GM12878 (cell line): ENCODE results near the gene MAP6D1. TPM values are rescaled to one million over a fixed set of nuclear protein-coding genes. Genes with fewer than 3 reads are reported as not detected.

Experiments
- ATAC-seq: fragments of 200-7000 bp; cut with Tn5 transposase; 3 replicates; pipeline ENCODE4 v1.9.1; 2020; ENCODE audit warnings: mild to moderate bottlenecking, moderate library complexity
- BruUV-seq: library from RNA; stranded (reverse); fragments of 400-500 nt; replicated peaks from 2 replicates; lab custom pipeline; 2021; lab: Mats Ljungman, UMichigan
- CTCF ChIA-PET: fragments of 300-600 bp; sonication (Branson Sonifier 250); formaldehyde crosslinking; extraction: SDS; loops from one replicate; lab custom pipeline; 2021; ENCODE audit warnings: inconsistent platforms; lab: Yijun Ruan, JAX
- POLR2A ChIA-PET: fragments of 350-600 bp; formaldehyde crosslinking; extraction: SDS; loops from one replicate; lab custom pipeline; 2021; ENCODE audit warnings: inconsistent platforms; lab: Charles Lee
- RAD21 ChIA-PET: fragments of 300-600 bp; sonication (Branson Sonifier 250); formaldehyde crosslinking; loops from one replicate; lab custom pipeline; 2023; ENCODE audit warnings: antibody characterized with exemption; ENCODE audit not compliant: unreplicated experiment; lab: Charles Lee
- SMC1A ChIA-PET: fragments of 300-600 bp; sonication (Branson Sonifier 250); formaldehyde crosslinking; loops from one replicate; lab custom pipeline; 2023; ENCODE audit not compliant: unreplicated experiment, uncharacterized antibody; lab: Charles Lee
- DNase-seq: peaks from one replicate; pipeline ENCODE4 v3.0.0-alpha.2; 2011; ENCODE audit warnings: low read depth, low spot score
- FAIRE-seq: peaks from 3 replicates; lab custom pipeline; 2011; peaks lifted over from hg19 to GRCh38; lab: Jason Lieb, UNC
- H2AFZ ChIP-seq: 2 replicates; pipeline ENCODE4 v1.6.0; 2011; ENCODE audit warnings: low read depth, low read length, control low read depth; ENCODE audit not compliant: control insufficient read depth
- H3K27ac ChIP-seq: 2 replicates; pipeline ENCODE4 v1.5.1; 2011; ENCODE audit warnings: control low read depth; ENCODE audit not compliant: control insufficient read depth, insufficient read depth
- H3K27me3 ChIP-seq, 2 experiments: replicated peaks in 1 of 2; 2 replicates each; pipeline versions ENCODE4 v1.6.0 to v1.6.1; 2011; ENCODE audit warnings: low read length in 1 of 2; ENCODE audit not compliant: control insufficient read depth in 2 of 2, insufficient read depth in 2 of 2
- H3K36me3 ChIP-seq, 2 experiments: 2 replicates each; pipeline ENCODE4 v1.5.1; 2011; ENCODE audit warnings: low read length in 1 of 2; ENCODE audit not compliant: control insufficient read depth in 2 of 2, insufficient read depth in 2 of 2
- H3K4me1 ChIP-seq: 2 replicates; pipeline ENCODE4 v1.6.1; 2011; ENCODE audit warnings: mild to moderate bottlenecking, low read length, moderate library complexity, mixed read lengths; ENCODE audit not compliant: control insufficient read depth, insufficient read depth
- H3K4me2 ChIP-seq: 2 replicates; pipeline ENCODE4 v1.6.0; 2011; ENCODE audit warnings: control low read depth; ENCODE audit not compliant: control insufficient read depth, insufficient read depth
- H3K4me3 ChIP-seq: fragments of 200-600 bp; sonication (generic); 2 replicates; pipeline ENCODE4 v1.5.1; 2016
- H3K79me2 ChIP-seq: 2 replicates; pipeline ENCODE4 v1.6.0; 2011; ENCODE audit warnings: low read length; ENCODE audit not compliant: control insufficient read depth, insufficient read depth
- H3K9ac ChIP-seq: 2 replicates; pipeline ENCODE4 v1.8.0; 2011; ENCODE audit warnings: low read length, control low read depth, mixed read lengths; ENCODE audit not compliant: control insufficient read depth, insufficient read depth
- H3K9me3 ChIP-seq: replicated peaks from 3 replicates; pipeline ENCODE4 v1.5.1; 2011; ENCODE audit warnings: mild to moderate bottlenecking, low read length; ENCODE audit not compliant: control insufficient read depth, insufficient read depth
- H4K20me1 ChIP-seq: 2 replicates; pipeline ENCODE4 v1.6.0; 2011; ENCODE audit not compliant: control insufficient read depth, insufficient read depth
- ATF7 ChIP-seq: fragments of 450-650 bp; IDR thresholded peaks from 2 replicates; pipeline ENCODE4 v1.6.1; 2016; ENCODE audit warnings: low read depth, mild to moderate bottlenecking
- FOXK2 ChIP-seq: fragments of 450-650 bp; IDR thresholded peaks from 2 replicates; pipeline ENCODE4 v1.6.1; 2017; ENCODE audit warnings: mild to moderate bottlenecking, moderate library complexity
- GATAD2B ChIP-seq: fragments of 450-650 bp; conservative IDR thresholded peaks from 2 replicates; pipeline ENCODE4 v1.6.1; 2017; ENCODE audit warnings: low read depth, mild to moderate bottlenecking, moderate library complexity
- JUNB ChIP-seq: IDR thresholded peaks from 2 replicates; pipeline ENCODE4 v1.6.1; 2016; ENCODE audit warnings: antibody characterized with exemption, mild to moderate bottlenecking
- KAT2A ChIP-seq: conservative IDR thresholded peaks from 2 replicates; pipeline ENCODE4 v1.6.1; 2011; ENCODE audit warnings: low read depth, low read length; ENCODE audit not compliant: control insufficient read depth
- MTA2 ChIP-seq: fragments of 450-650 bp; IDR thresholded peaks from 2 replicates; pipeline ENCODE4 v1.6.1; 2016; ENCODE audit warnings: low read depth, mild to moderate bottlenecking, moderate library complexity
- NR2F1 ChIP-seq: fragments of 450-650 bp; conservative IDR thresholded peaks from 2 replicates; pipeline ENCODE4 v1.6.1; 2017; ENCODE audit warnings: mild to moderate bottlenecking
- RCOR1 ChIP-seq: conservative IDR thresholded peaks from 2 replicates; pipeline ENCODE4 v1.6.1; 2012; ENCODE audit warnings: low read depth, low read length, improper control_type of control experiment
- SMAD5 ChIP-seq: IDR thresholded peaks from 2 replicates; pipeline ENCODE4 v1.6.1; 2016; ENCODE audit warnings: antibody characterized with exemption, low read depth
- SUZ12 ChIP-seq: fragments of 200-600 bp; sonication (generic); IDR thresholded peaks from one replicate; pipeline ENCODE4 v1.6.1; 2018; ENCODE audit warnings: antibody characterized with exemption, mild to moderate bottlenecking; ENCODE audit not compliant: unreplicated experiment
- YY1 ChIP-seq: IDR thresholded peaks from 2 replicates; pipeline ENCODE4 v1.6.1; 2011; ENCODE audit warnings: low read depth, mild to moderate bottlenecking, low read length
- ZBTB40 ChIP-seq: fragments of 450-650 bp; IDR thresholded peaks from 2 replicates; pipeline ENCODE4 v1.6.1; 2016; ENCODE audit warnings: mild to moderate bottlenecking, moderate library complexity, borderline replicate concordance
- ZNF274 ChIP-seq: IDR thresholded peaks from one replicate; pipeline ENCODE4 v1.8.0; 2011; ENCODE audit not compliant: insufficient read length, insufficient read depth
- ZNF687 ChIP-seq: fragments of 450-650 bp; IDR thresholded peaks from 2 replicates; pipeline ENCODE4 v1.6.1; 2017; ENCODE audit warnings: mild to moderate bottlenecking, moderate library complexity
- WGBS: methylation state at CpG from one replicate; pipeline ENCODE4 v1.1.6; 2016; ENCODE audit warnings: low lambda C conversion rate; ENCODE audit not compliant: insufficient replicate concordance, insufficient coverage; ENCODE audit errors: missing lambda C conversion rate; 5-methylcytosine and 5-hydroxymethylcytosine counted together
- in situ Hi-C: fragments of 300-500 bp; cut with MboI; formaldehyde crosslinking; loops from 9 replicates; pipeline ENCODE4 v1.14.3; 2018; ENCODE audit warnings: mixed read lengths
- intact Hi-C: fragments of 100-400 bp; cut with micrococcal nuclease; formaldehyde crosslinking; loops from one replicate; pipeline ENCODE4 v1.14.2; 2022; ENCODE audit not compliant: unreplicated experiment
- polyA plus RNA-seq, 11 experiments: library from polyadenylated mRNA; depleted of rRNA in 4 of 11; unstranded in 6 of 11; stranded (reverse) in 5 of 11; fragments of >200 nt; fragmentation: Nextera tagmentation in 4 of 11; fragmentation: Illumina TruSeq in 1 of 11; extraction: Ambion mirVana in 4 of 11; extraction: Trizol in 1 of 11; gene quantifications; 1 replicate in 1 of 11; 2 replicates in 10 of 11; pipeline versions ENCODE4 v1.2.1 to v1.2.3, GENCODE V29; 2011 to 2016; ENCODE audit warnings: inconsistent platforms in 2 of 11, missing spikeins in 2 of 11, low read depth in 1 of 11
- total RNA-seq, 4 experiments: library from RNA; depleted of rRNA in 3 of 4; stranded (reverse); fragments of >200 nt in 3 of 4; fragmentation: Illumina TruSeq in 1 of 4; extraction: Trizol in 1 of 4; gene quantifications; 2 replicates each; pipeline versions ENCODE4 v1.2.1 to v1.2.3, GENCODE V29; 2013 to 2021
- TF ChIP-seq, protein P1 (sequence below): IDR thresholded peaks from 2 replicates; pipeline ENCODE4 v1.6.1; 2012; ENCODE audit warnings: low read depth, low read length, improper control_type of control experiment
- TF ChIP-seq, protein P2 (sequence below): IDR thresholded peaks from 2 replicates; pipeline ENCODE4 v1.6.1; 2012; ENCODE audit warnings: low read depth, low read length, improper control_type of control experiment

Gene MAP6D1
- total and polyA plus RNA-seq, 10 of the 15 experiments (the other 5 are each of a cell fraction or from before 2014, with no cell fraction given): 0.50 to 2.2 (median 1.2) TPM; not detected in 3

- TF ChIP-seq ZNF687 (no peak), GATAD2B (no peak), NR2F1 (no peak), JUNB (no peak), YY1 (no peak), KAT2A (no peak), ZNF274 (no peak), RCOR1 (no peak)
- TF ChIP-seq, protein P1, sequence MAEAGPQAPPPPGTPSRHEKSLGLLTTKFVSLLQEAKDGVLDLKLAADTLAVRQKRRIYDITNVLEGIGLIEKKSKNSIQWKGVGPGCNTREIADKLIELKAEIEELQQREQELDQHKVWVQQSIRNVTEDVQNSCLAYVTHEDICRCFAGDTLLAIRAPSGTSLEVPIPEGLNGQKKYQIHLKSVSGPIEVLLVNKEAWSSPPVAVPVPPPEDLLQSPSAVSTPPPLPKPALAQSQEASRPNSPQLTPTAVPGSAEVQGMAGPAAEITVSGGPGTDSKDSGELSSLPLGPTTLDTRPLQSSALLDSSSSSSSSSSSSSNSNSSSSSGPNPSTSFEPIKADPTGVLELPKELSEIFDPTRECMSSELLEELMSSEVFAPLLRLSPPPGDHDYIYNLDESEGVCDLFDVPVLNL: no peak
Measured at GRCh38 chr3:183794452-183794851, 30.9 kb downstream of the MAP6D1 start (continued).

DNA sequence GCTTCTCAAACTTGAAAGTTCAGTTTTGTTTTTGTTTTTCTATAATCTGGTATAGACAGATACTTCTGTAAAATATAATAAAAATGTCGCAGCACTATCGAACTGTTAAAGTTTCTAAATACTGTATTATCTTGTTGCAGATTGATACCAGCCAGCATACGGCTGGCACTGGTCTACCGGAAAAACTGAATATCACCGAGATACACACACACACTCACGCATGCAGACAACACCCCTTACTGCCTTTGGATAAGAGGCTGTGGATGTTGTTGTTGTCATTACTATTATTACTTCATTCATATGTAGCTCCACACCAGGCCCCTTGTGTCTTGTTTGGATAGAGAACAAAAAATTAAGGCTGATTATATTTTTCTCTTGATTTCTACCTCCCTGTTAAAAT, 32.4 kb downstream of the MAP6D1 start:
- intact Hi-C loops (no loop called here), in situ Hi-C loops (no loop called here)
- no peaks in the 10 kb centered on the region for H3K27me3 ChIP-seq
- ChIA-PET RAD21 (no interaction called here), CTCF (no interaction called here), SMC1A (interaction anchor here (0.6 kb wide), 1 partner anchor 355 kb away, joined by 3 read pairs; no protein-coding TSS in a partner anchor), POLR2A (no interaction called here)
- no peaks in the 10 kb centered on the region for H3K9me3 ChIP-seq
- H4K20me1 ChIP-seq: no peaks in the 10 kb centered on the region
- no peak for DNase-seq
- no peak overlapping the region for H3K9ac ChIP-seq
- H3K4me3 ChIP-seq: no peak overlapping the region
- H3K4me1 ChIP-seq: no peaks in the 10 kb centered on the region
- no peak for FAIRE-seq
- WGBS: 93% methylated on average over 6 of the region's 6 CpGs
- no TSS peak for BruUV-seq
- no peak for ATAC-seq
- H3K79me2 ChIP-seq: no peaks in the 10 kb centered on the region
- no peak overlapping the region for H3K27ac ChIP-seq
- no peak overlapping the region for H2AFZ ChIP-seq
- H3K4me2 ChIP-seq: no peak overlapping the region
- peaks cover 7 to 30% of the 10 kb centered on the region in 2 experiments for H3K36me3 ChIP-seq
- TF ChIP-seq JUNB (no peak), MTA2 (no peak), ATF7 (no peak), ZBTB40 (no peak), SMAD5 (no peak), SUZ12 (no peak), FOXK2 (no peak)
- TF ChIP-seq, protein P2, sequence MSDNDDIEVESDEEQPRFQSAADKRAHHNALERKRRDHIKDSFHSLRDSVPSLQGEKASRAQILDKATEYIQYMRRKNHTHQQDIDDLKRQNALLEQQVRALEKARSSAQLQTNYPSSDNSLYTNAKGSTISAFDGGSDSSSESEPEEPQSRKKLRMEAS: no peak
